PC-9 (cell line): ENCODE results near the gene APOB. TPM values are rescaled to one million over a fixed set of nuclear protein-coding genes. Genes with fewer than 3 reads are reported as not detected.

Experiments
- BruUV-seq: library from RNA; stranded (reverse); fragments of 400-500 nt; replicated peaks from 2 replicates; lab custom pipeline; 2021; lab: Mats Ljungman, UMichigan
- CTCF ChIA-PET: fragments of 300-600 bp; sonication (Branson Sonifier 250); formaldehyde crosslinking; loops from one replicate; lab custom pipeline; 2022; ENCODE audit warnings: antibody characterized with exemption; lab: Charles Lee
- POLR2A ChIA-PET: fragments of 300-600 bp; sonication (Branson Sonifier 250); formaldehyde crosslinking; loops from one replicate; lab custom pipeline; 2022; ENCODE audit warnings: antibody characterized with exemption; ENCODE audit not compliant: unreplicated experiment; lab: Charles Lee
- DNase-seq, 2 experiments: peaks; one replicate each; pipeline versions ENCODE4 v3.0.0 to v3.0.0-alpha.2; 2015 to 2022; ENCODE audit warnings: mixed read lengths in 1 of 2
- H2AFZ ChIP-seq: fragments of 200-600 bp; sonication (generic); 2 replicates; pipeline ENCODE4 v1.8.1; 2017; ENCODE audit warnings: antibody characterized with exemption
- H3F3A ChIP-seq: fragments of 200-600 bp; sonication (generic); 2 replicates; pipeline ENCODE4 v1.8.1; 2017; ENCODE audit warnings: antibody characterized with exemption, mild to moderate bottlenecking, low read depth; ENCODE audit not compliant: insufficient read depth
- H3K27ac ChIP-seq: fragments of 200-600 bp; sonication (generic); 2 replicates; pipeline ENCODE4 v1.6.1; 2016; ENCODE audit warnings: mixed run types
- H3K27me3 ChIP-seq: fragments of 200-600 bp; sonication (generic); 2 replicates; pipeline ENCODE4 v1.6.1; 2016; ENCODE audit warnings: low read depth, mixed run types; ENCODE audit not compliant: insufficient read depth
- H3K36me3 ChIP-seq: fragments of 200-600 bp; sonication (generic); 2 replicates; pipeline ENCODE4 v1.6.1; 2016; ENCODE audit warnings: low read depth, mixed run types
- H3K4me1 ChIP-seq: fragments of 200-600 bp; sonication (generic); replicated peaks from 2 replicates; pipeline ENCODE4 v1.6.1; 2016; ENCODE audit warnings: mixed run types; ENCODE audit not compliant: insufficient read depth
- H3K4me2 ChIP-seq: fragments of 200-600 bp; sonication (generic); 2 replicates; pipeline ENCODE4 v1.6.1; 2017; ENCODE audit warnings: mixed run types
- H3K4me3 ChIP-seq: fragments of 200-600 bp; sonication (generic); 2 replicates; pipeline ENCODE4 v1.6.1; 2016; ENCODE audit warnings: mixed run types
- H3K79me2 ChIP-seq: fragments of 200-600 bp; sonication (generic); 2 replicates; pipeline ENCODE4 v1.6.1; 2017; ENCODE audit warnings: low read depth, mixed run types
- H3K9me2 ChIP-seq: fragments of 200-600 bp; sonication (generic); 2 replicates; pipeline ENCODE4 v1.8.1; 2017; ENCODE audit warnings: mild to moderate bottlenecking; ENCODE audit not compliant: insufficient read depth
- H3K9me3 ChIP-seq: fragments of 200-600 bp; sonication (generic); 2 replicates; pipeline ENCODE4 v1.8.1; 2016; ENCODE audit warnings: low read depth; ENCODE audit not compliant: insufficient read depth
- H4K20me1 ChIP-seq: fragments of 200-600 bp; sonication (generic); 2 replicates; pipeline ENCODE4 v1.8.1; 2017; ENCODE audit not compliant: insufficient read depth
- EZH2 ChIP-seq: fragments of 200-600 bp; sonication (generic); IDR thresholded peaks from 2 replicates; pipeline ENCODE4 v1.8.0; 2017; ENCODE audit warnings: antibody characterized with exemption, low read depth
- intact Hi-C: fragments of 100-400 bp; cut with micrococcal nuclease; formaldehyde crosslinking; loops from one replicate; pipeline ENCODE4 v1.10.0; 2022; ENCODE audit not compliant: unreplicated experiment
- total RNA-seq: library from RNA; stranded (reverse); gene quantifications from 2 replicates; pipeline ENCODE4 v1.2.3, GENCODE V29; 2021
- TF ChIP-seq, protein P1 (sequence below): fragments of 200-600 bp; sonication (generic); conservative IDR thresholded peaks from 2 replicates; pipeline ENCODE4 v1.6.1; 2017; ENCODE audit warnings: mixed run types, antibody characterized with exemption, mild to moderate bottlenecking, moderate library complexity

The APOB gene
- total RNA-seq, 1 experiment from 2014 or later: not detected

DNA sequence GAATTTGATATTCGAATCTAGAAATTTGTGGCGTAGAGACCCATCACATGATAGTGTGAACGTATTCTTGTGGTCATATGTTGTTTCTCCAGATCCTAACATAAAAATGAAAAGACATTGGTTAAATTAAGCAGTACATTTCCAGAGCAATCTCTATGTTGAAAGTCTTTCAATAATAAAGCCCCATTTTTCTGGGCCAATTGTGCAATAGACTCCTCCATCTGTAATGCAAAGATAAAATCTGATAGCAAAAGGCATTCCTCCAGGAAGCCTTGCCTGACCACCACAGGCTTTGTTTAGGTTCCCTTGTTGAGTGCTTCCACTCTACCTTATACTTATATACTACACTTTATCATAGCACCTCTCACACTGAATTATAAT, 31.3 kb downstream of the APOB start:
- no peaks in the 10 kb centered on the region for H3K9me2 ChIP-seq
- H3K4me3 ChIP-seq: no peak overlapping the region
- BruUV-seq: no TSS peak
- no peak overlapping the region for H3K27ac ChIP-seq
- H2AFZ ChIP-seq: no peak overlapping the region
- no peaks in the 10 kb centered on the region for H3K4me1 ChIP-seq
- no peak overlapping the region for H3K4me2 ChIP-seq
- H4K20me1 ChIP-seq: no peaks in the 10 kb centered on the region; the same call in 1 of the 2 replicates
- no peaks in the 10 kb centered on the region for H3K36me3 ChIP-seq
- DNase-seq: peak in 1 of 2 experiments; percentile 20
- no peak for TF ChIP-seq EZH2
- TF ChIP-seq, protein P1, sequence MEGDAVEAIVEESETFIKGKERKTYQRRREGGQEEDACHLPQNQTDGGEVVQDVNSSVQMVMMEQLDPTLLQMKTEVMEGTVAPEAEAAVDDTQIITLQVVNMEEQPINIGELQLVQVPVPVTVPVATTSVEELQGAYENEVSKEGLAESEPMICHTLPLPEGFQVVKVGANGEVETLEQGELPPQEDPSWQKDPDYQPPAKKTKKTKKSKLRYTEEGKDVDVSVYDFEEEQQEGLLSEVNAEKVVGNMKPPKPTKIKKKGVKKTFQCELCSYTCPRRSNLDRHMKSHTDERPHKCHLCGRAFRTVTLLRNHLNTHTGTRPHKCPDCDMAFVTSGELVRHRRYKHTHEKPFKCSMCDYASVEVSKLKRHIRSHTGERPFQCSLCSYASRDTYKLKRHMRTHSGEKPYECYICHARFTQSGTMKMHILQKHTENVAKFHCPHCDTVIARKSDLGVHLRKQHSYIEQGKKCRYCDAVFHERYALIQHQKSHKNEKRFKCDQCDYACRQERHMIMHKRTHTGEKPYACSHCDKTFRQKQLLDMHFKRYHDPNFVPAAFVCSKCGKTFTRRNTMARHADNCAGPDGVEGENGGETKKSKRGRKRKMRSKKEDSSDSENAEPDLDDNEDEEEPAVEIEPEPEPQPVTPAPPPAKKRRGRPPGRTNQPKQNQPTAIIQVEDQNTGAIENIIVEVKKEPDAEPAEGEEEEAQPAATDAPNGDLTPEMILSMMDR: no peak
- no peaks in the 10 kb centered on the region for H3F3A ChIP-seq
- peaks cover 47% of the 10 kb centered on the region for H3K27me3 ChIP-seq
- 0 out of 2 replicates have a peak, but pooled peaks cover 5% of the 10 kb centered on the region for H3K9me3 ChIP-seq
- intact Hi-C loops: no loop called here
- CTCF ChIA-PET: no interaction called here
- H3K79me2 ChIP-seq: no peaks in the 10 kb centered on the region
- POLR2A ChIA-PET: no interaction called here

DNA sequence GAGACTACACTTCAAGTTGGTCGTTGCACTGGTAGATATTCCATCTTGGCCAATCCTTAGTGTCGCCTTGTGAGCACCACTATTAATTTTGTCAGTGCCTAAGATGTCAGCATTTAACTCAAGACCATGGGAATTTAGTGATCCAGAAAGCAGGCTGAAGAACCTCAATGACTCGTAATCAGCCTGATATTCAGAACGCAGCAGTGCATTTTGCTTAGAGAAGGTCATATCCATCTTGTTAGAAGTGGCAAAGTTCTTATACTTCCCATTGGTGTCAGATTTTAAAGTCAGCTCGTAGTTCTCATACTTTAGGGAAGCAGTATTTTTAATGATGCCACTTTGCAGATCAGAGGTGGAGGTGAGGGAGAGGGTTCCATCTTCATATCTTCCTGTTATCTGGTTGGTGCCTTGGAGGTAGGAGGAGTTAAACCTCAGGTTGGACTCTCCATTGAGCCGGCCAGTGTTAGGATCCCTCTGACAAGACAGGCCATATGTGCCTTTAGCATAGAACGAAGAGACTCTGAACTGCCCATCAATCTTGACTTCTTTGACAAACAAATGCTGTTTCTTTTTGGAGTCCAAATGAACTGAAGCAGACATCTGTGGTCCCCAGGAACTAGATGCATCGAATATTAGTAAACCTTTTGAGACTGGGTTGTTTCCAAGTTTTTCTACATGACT, 31.9 kb downstream of the APOB start:
- CTCF ChIA-PET: no interaction called here
- no TSS peak for BruUV-seq
- POLR2A ChIA-PET: no interaction called here
- Histone ChIP-seq H3K36me3 (no peaks in the 10 kb centered on the region), H3K79me2 (no peaks in the 10 kb centered on the region), H3F3A (no peaks in the 10 kb centered on the region), H3K4me2 (no peak overlapping the region), H3K9me3 (0 out of 2 replicates have a peak, but pooled peaks cover 5% of the 10 kb centered on the region), H3K27ac (no peak overlapping the region), H3K4me1 (no peaks in the 10 kb centered on the region), H3K9me2 (no peaks in the 10 kb centered on the region), H3K4me3 (no peak overlapping the region), H4K20me1 (no peaks in the 10 kb centered on the region; the same call in 1 of the 2 replicates), H3K27me3 (peaks cover 53% of the 10 kb centered on the region), H2AFZ (no peak overlapping the region)
- TF ChIP-seq, protein P1: no peak
- TF ChIP-seq EZH2: no peak
- DNase-seq: peak in 1 of 2 experiments; percentile 17
- intact Hi-C loops: no loop called here

DNA sequence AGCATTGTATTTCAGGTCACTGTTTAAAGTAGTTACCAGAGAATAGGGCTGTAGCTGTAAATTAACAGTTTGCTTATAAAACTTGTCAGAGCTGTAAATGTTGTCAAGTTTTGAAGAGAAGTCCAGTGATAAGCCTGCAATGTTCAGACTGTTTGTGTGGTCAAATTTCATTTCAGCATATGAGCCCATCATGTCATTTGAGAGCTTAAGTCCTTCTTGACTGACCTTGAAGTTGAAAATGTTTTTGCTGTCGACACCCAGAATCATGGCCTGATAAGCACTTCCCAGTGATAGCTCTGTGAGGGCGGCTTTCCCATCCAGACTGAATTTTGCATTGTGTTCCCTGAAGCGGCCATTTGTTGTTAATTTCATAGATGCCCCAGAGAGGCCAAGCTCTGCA, 32.4 kb downstream of the APOB start:
- TF ChIP-seq EZH2: no peak
- TF ChIP-seq, protein P1: no peak
- Histone ChIP-seq H3K79me2 (no peaks in the 10 kb centered on the region), H3K9me2 (no peaks in the 10 kb centered on the region), H3K4me1 (no peaks in the 10 kb centered on the region), H3K9me3 (0 out of 2 replicates have a peak, but pooled peaks cover 5% of the 10 kb centered on the region), H3F3A (no peaks in the 10 kb centered on the region), H3K4me2 (no peak overlapping the region), H3K4me3 (no peak overlapping the region), H4K20me1 (no peaks in the 10 kb centered on the region; the same call in 1 of the 2 replicates), H3K27me3 (peaks cover 58% of the 10 kb centered on the region), H2AFZ (no peak overlapping the region), H3K36me3 (no peaks in the 10 kb centered on the region), H3K27ac (no peak overlapping the region)
- POLR2A ChIA-PET: no interaction called here
- no TSS peak for BruUV-seq
- CTCF ChIA-PET: no interaction called here
- peak in 1 of 2 experiments; percentile 23 for DNase-seq
- intact Hi-C loops: no loop called here
